ENCODE results near the gene MED13L. TPM values are rescaled to one million over a fixed set of nuclear protein-coding genes. Genes with fewer than 3 reads are reported as not detected.
A peak's percentile ranks its signal among the peaks of the same experiment; 100 is the strongest.

The MED13L gene
- total RNA-seq, 2 experiments from 2014 or later, result 203 to 208 TPM

DNA sequence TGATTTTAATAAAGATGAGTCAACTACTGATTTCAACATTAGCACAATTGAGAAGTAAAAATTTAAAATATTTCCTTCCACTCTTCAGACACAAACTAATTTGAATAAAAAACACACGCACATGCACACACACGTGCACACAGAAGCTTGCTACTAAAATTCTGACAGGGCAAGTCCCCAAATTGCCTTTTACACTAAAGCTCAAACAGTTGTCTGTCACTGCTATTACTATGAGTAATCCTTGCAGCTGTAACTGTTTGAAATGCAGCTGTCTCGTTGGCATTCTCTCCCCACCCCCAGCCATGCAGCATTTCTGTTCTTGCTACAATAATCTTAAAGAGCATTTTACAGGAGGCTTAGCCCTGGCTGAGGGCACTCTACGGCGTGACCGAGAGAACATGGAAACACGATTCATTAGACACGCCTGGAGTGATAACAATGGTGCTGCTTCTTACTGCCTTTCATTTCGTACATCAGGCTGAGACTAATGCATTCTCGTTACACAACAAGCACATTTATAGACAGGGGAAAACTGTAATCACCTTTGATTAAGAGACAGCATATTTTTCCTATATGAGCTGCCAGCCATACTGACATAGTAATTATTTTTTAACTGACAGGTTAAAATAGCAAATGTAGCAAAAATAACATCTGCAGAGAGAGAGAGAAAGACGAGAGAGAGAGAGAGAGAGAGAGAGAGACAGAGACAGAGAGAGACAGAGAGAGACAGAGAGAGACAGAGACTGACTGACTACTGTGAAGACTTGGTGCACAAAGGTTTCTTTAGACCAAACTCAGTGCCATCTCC is 153.8 kb downstream of the MED13L start:
- Mint-ChIP-seq H3K27ac (peak overlapping the region; percentile 22), H3K9me3 (no peaks in the 10 kb centered on the region), H3K4me3 (peak overlapping the region; percentile 13), H3K36me3 (ENCODE audit: low read depth) (no peaks in the 10 kb centered on the region), H3K4me1 (ENCODE audit: low read depth) (peaks cover 92% of the 10 kb centered on the region), H3K27me3 (no peaks in the 10 kb centered on the region)
- Histone ChIP-seq H3K9me3 (ENCODE audit: control insufficient read depth in 1 of 2, insufficient read depth in 1 of 2, low read length in 2 of 2) (no peaks in the 10 kb centered on the region), H3K27me3 (ENCODE audit: control insufficient read depth in 1 of 2, insufficient read depth in 2 of 2, low read length in 2 of 2) (no peaks in the 10 kb centered on the region), H3K27ac (ENCODE audit: low read depth in 1 of 2, low read length in 2 of 2) (no peak overlapping the region), H3K36me3 (ENCODE audit: insufficient read depth, low read length) (no peaks in the 10 kb centered on the region), H3K4me3 (ENCODE audit: low read length) (no peak overlapping the region), H3K4me1 (ENCODE audit: insufficient read depth, low read length) (peaks cover 19% of the 10 kb centered on the region)
- CTCF ChIA-PET, result interaction anchor here (0.5 to 1.3 kb wide), 2 partner anchors 26 to 221 kb away, joined by 3 read pairs; no protein-coding TSS in a partner anchor
- TF ChIP-seq, protein P1, sequence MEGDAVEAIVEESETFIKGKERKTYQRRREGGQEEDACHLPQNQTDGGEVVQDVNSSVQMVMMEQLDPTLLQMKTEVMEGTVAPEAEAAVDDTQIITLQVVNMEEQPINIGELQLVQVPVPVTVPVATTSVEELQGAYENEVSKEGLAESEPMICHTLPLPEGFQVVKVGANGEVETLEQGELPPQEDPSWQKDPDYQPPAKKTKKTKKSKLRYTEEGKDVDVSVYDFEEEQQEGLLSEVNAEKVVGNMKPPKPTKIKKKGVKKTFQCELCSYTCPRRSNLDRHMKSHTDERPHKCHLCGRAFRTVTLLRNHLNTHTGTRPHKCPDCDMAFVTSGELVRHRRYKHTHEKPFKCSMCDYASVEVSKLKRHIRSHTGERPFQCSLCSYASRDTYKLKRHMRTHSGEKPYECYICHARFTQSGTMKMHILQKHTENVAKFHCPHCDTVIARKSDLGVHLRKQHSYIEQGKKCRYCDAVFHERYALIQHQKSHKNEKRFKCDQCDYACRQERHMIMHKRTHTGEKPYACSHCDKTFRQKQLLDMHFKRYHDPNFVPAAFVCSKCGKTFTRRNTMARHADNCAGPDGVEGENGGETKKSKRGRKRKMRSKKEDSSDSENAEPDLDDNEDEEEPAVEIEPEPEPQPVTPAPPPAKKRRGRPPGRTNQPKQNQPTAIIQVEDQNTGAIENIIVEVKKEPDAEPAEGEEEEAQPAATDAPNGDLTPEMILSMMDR (IDR thresholded peaks at IDR 0.05), result no peak
- peak; percentile 66 for ATAC-seq (ENCODE audit: poor library complexity)
- intact Hi-C loops (cut with DNase I, micrococcal nuclease), result loop anchor here in 1 of 2 experiments (5.0 kb wide), 1 partner anchor 144 kb away; no protein-coding TSS in a partner anchor
- POLR2A ChIA-PET, result no interaction called here
- DNase-seq, result peak in 6 of 14 experiments; percentile 6 to 65 (median 39)

DNA sequence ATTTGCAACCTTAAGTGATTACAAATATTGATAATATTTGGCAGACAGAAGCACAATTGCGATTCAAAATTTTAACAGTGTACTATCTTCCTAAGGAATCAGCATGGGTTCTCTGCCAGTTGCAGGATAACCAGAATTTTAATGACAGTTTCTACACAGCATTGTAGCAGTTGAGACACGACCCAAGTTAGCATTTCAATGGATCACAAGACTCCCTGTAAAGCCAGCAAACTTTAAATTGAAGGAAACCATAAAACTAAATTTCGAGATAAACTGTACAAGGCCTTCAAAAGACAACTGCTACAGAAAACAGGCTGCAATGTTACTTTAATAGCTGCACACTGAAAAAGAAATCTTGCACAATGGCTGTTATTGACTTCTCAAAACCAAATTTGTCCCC is 154.9 kb downstream of the MED13L start:
- H3K4me3 ChIP-seq (ENCODE audit: low read length), result no peak overlapping the region
- peak overlapping the region; percentile 70 for H3K27ac Mint-ChIP-seq
- CTCF ChIA-PET, result interaction anchor here (1.3 kb wide), 1 partner anchor 27 kb away, joined by 3 read pairs; no protein-coding TSS in a partner anchor
- POLR2A ChIA-PET, result no interaction called here
- H3K27ac ChIP-seq (ENCODE audit: low read depth in 1 of 2, low read length in 2 of 2), result no peak overlapping the region
- no peaks in the 10 kb centered on the region for H3K9me3 Mint-ChIP-seq
- no peaks in the 10 kb centered on the region for H3K27me3 ChIP-seq (ENCODE audit: control insufficient read depth in 1 of 2, insufficient read depth in 2 of 2, low read length in 2 of 2)
- H3K9me3 ChIP-seq (ENCODE audit: control insufficient read depth in 1 of 2, insufficient read depth in 1 of 2, low read length in 2 of 2), result no peaks in the 10 kb centered on the region
- H3K4me1 Mint-ChIP-seq (ENCODE audit: low read depth), result peaks cover 85% of the 10 kb centered on the region
- H3K27me3 Mint-ChIP-seq, result no peaks in the 10 kb centered on the region
- no peak for DNase-seq
- TF ChIP-seq, protein P1 (IDR thresholded peaks at IDR 0.05), result no peak
- intact Hi-C loops (cut with DNase I, micrococcal nuclease), result loop anchor here in 1 of 2 experiments (5.0 kb wide), 1 partner anchor 145 kb away; no protein-coding TSS in a partner anchor
- H3K4me1 ChIP-seq (ENCODE audit: insufficient read depth, low read length), result peaks cover 16% of the 10 kb centered on the region
- ATAC-seq (ENCODE audit: poor library complexity), result no peak
- no peaks in the 10 kb centered on the region for H3K36me3 ChIP-seq (ENCODE audit: insufficient read depth, low read length)
- no peak overlapping the region for H3K4me3 Mint-ChIP-seq
- H3K36me3 Mint-ChIP-seq (ENCODE audit: low read depth), result no peaks in the 10 kb centered on the region

DNA sequence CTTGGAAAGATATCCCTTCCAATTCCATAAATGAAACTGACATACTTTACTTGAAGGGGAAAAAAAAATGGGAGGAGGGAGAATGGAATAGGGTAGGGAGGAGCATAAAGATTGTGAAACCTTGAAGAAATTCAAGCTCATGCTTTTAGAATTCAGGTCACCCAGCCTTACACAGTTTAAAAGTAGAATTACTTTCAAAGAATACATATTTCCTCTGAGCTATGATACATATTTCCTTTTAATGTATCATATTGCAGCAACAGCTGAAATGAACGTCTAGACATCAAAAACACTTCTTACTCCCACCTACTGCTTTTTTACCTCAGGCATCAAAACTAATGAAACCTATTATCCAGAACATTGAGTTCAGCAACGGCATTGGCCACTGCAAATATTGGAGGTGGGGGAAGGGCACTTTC is 156.0 kb downstream of the MED13L start:
- H3K4me1 ChIP-seq (ENCODE audit: insufficient read depth, low read length), result peaks cover 16% of the 10 kb centered on the region
- TF ChIP-seq, protein P1 (IDR thresholded peaks at IDR 0.05), result no peak
- H3K9me3 ChIP-seq (ENCODE audit: control insufficient read depth in 1 of 2, insufficient read depth in 1 of 2, low read length in 2 of 2), result no peaks in the 10 kb centered on the region
- H3K36me3 ChIP-seq (ENCODE audit: insufficient read depth, low read length), result no peaks in the 10 kb centered on the region
- Mint-ChIP-seq H3K4me1 (ENCODE audit: low read depth) (peaks cover 85% of the 10 kb centered on the region), H3K27ac (peak overlapping the region; percentile 70), H3K27me3 (no peaks in the 10 kb centered on the region), H3K36me3 (ENCODE audit: low read depth) (peaks cover 4% of the 10 kb centered on the region), H3K9me3 (no peaks in the 10 kb centered on the region), H3K4me3 (peak overlapping the region; percentile 59)
- no peak overlapping the region for H3K27ac ChIP-seq (ENCODE audit: low read depth in 1 of 2, low read length in 2 of 2)
- CTCF ChIA-PET, result interaction anchor here (0.8 kb wide), 1 partner anchor 115 kb away, joined by 3 read pairs; no protein-coding TSS in a partner anchor
- POLR2A ChIA-PET, result interaction anchor here (0.7 to 0.9 kb wide), 2 partner anchors 9 to 100 kb away, joined by 3 read pairs; no protein-coding TSS in a partner anchor
- ATAC-seq (ENCODE audit: poor library complexity) (peak; percentile 62), DNase-seq (peak in 1 of 14 experiments; percentile 12)
- no peak overlapping the region for H3K4me3 ChIP-seq (ENCODE audit: low read length)
- intact Hi-C loops (cut with DNase I, micrococcal nuclease), result loop anchor here in 1 of 2 experiments (5.0 kb wide), 1 partner anchor 146 kb away; no protein-coding TSS in a partner anchor
- no peaks in the 10 kb centered on the region for H3K27me3 ChIP-seq (ENCODE audit: control insufficient read depth in 1 of 2, insufficient read depth in 2 of 2, low read length in 2 of 2)
